Left lung (tissue), 10 donors: ENCODE data around the gene MOB1A. TPM values are rescaled to one million over a fixed set of nuclear protein-coding genes. Genes with fewer than 3 reads are reported as not detected.

ENCODE experiments used
- ATAC-seq: fragments of 200-7000 bp; cut with Tn5 transposase; one replicate; pipeline ENCODE4 v1.9.1; 2020; ENCODE audit warnings: moderate library complexity
- DNase-seq, 4 donors: peaks; one replicate each; pipeline ENCODE4 v3.0.0-alpha.2; 2013 to 2020
- H3K27ac ChIP-seq, 2 donors: fragments of 200-600 bp; sonication (generic) in 1 of 2; one replicate each; pipeline versions ENCODE4 v1.5.0 to v1.8.0; 2020 to 2021
- H3K27me3 ChIP-seq, 2 donors: fragments of 200-600 bp; sonication (generic) in 1 of 2; one replicate each; pipeline versions ENCODE4 v1.5.0 to v1.8.0; 2020 to 2021
- H3K36me3 ChIP-seq, 2 donors: fragments of 200-600 bp; sonication (generic) in 1 of 2; one replicate each; pipeline versions ENCODE4 v1.5.0 to v1.8.0; 2020 to 2021
- H3K4me1 ChIP-seq, 2 donors: fragments of 200-600 bp; one replicate each; pipeline ENCODE4 v1.8.0; 2021
- H3K4me3 ChIP-seq, 2 donors: fragments of 200-600 bp; sonication (generic) in 1 of 2; one replicate each; pipeline versions ENCODE4 v1.5.0 to v1.8.0; 2020 to 2021; ENCODE audit warnings: mild to moderate bottlenecking in 1 of 2
- H3K9me3 ChIP-seq, 2 donors: fragments of 200-600 bp; sonication (generic) in 1 of 2; one replicate each; pipeline versions ENCODE4 v1.5.0 to v1.8.0; 2020 to 2021
- CTCF ChIP-seq, 2 donors: fragments of 200-600 bp; sonication (generic) in 1 of 2; IDR thresholded peaks; one replicate each; pipeline versions ENCODE4 v1.5.0 to v1.8.0; 2021; ENCODE audit warnings: antibody characterized with exemption in 2 of 2
- intact Hi-C, 2 donors: fragments of 100-400 bp; cut with DNase I; formaldehyde crosslinking; loops; one replicate each; pipeline versions ENCODE4 v1.11.2 to v1.14.2; 2022
- polyA plus RNA-seq, 6 donors: library from polyadenylated mRNA; unstranded; fragments of 120-200 nt; gene quantifications; one replicate each; pipeline ENCODE4 v1.2.1, GENCODE V29; 2013; ENCODE audit not compliant: insufficient read length in 6 of 6
- total RNA-seq, 2 donors: library from RNA; stranded (reverse); fragmentation: NEBNext Ultra II Directional; extraction: Animal tissue kit (Norgen Biotek cat#: 25700); gene quantifications; one replicate each; pipeline ENCODE4 v1.2.1, GENCODE V29; 2021
- donor health status: DM: no; HTN: yes; CAD: no.
- donor health status: DM: no; HTN: no; CAD: no.

MOB1A gene
- total and polyA plus RNA-seq, 8 donors = 78.8 to 154 (median 85.2) TPM

GRCh38 chr2:74186038-74186437 is 7.4 kb upstream of the MOB1A start:
- ATAC-seq = peak; percentile 81
- peak overlapping the region; percentile 58 to 96 for H3K27ac ChIP-seq
- peak in 1 of 4 donors; percentile 71 for DNase-seq

GRCh38 chr2:74183878-74184277 is 5.2 kb upstream of the MOB1A start:
- no peak for TF ChIP-seq CTCF (IDR thresholded peaks at IDR 0.05)
- H3K9me3 ChIP-seq = no peaks in the 10 kb centered on the region
- DNase-seq = no peak
- no peaks in the 10 kb centered on the region for H3K36me3 ChIP-seq
- intact Hi-C loops = no loop called here
- ATAC-seq = no peak
- no peak overlapping the region for H3K27ac ChIP-seq
- peaks cover 0 to 48% of the 10 kb centered on the region in 2 donors for H3K4me1 ChIP-seq
- no peak overlapping the region for H3K4me3 ChIP-seq
- no peaks in the 10 kb centered on the region for H3K27me3 ChIP-seq

More at GRCh38 chr2:74186038-74186437, 7.4 kb upstream of the MOB1A start:
- no peak for TF ChIP-seq CTCF (IDR thresholded peaks at IDR 0.05)
- Histone ChIP-seq H3K4me1 (peaks cover 0 to 36% of the 10 kb centered on the region in 2 donors), H3K27me3 (no peaks in the 10 kb centered on the region), H3K36me3 (no peaks in the 10 kb centered on the region), H3K9me3 (no peaks in the 10 kb centered on the region), H3K4me3 (no peak overlapping the region)
- intact Hi-C loops = no loop called here

- peak; percentile 1 for ATAC-seq
- intact Hi-C loops = no loop called here
- Histone ChIP-seq H3K27me3 (no peaks in the 10 kb centered on the region), H3K36me3 (no peaks in the 10 kb centered on the region), H3K27ac (peak overlapping the region; percentile 39 to 83), H3K4me1 (peaks cover 6 to 58% of the 10 kb centered on the region in 2 donors), H3K4me3 (no peak overlapping the region), H3K9me3 (no peaks in the 10 kb centered on the region)
- TF ChIP-seq CTCF (IDR thresholded peaks at IDR 0.05) = no peak
- peak in 2 of 4 donors; percentile 16 to 72 for DNase-seq
These were observed 3.1 kb upstream of the MOB1A start for GRCh38 chr2:74181739-74182138.

- H3K4me1 ChIP-seq = peaks cover 6 to 61% of the 10 kb centered on the region in 2 donors
- TF ChIP-seq CTCF (IDR thresholded peaks at IDR 0.05) = peak in 1 of 2 donors; percentile 23
- DNase-seq (no peak), ATAC-seq (peak; percentile 5)
- H3K27me3 ChIP-seq = no peaks in the 10 kb centered on the region
- no peaks in the 10 kb centered on the region for H3K9me3 ChIP-seq
- intact Hi-C loops = no loop called here
- H3K27ac ChIP-seq = peak overlapping the region; percentile 96
- peak overlapping the region; percentile 83 to 84 for H3K4me3 ChIP-seq
- no peaks in the 10 kb centered on the region for H3K36me3 ChIP-seq
These were observed 585 bp upstream of the MOB1A start for GRCh38 chr2:74179063-74179865.

GRCh38 chr2:74177696-74178095 is 983 bp downstream of the MOB1A start:
- TF ChIP-seq CTCF (IDR thresholded peaks at IDR 0.05) = no peak
- H3K4me1 ChIP-seq = peaks cover 6 to 67% of the 10 kb centered on the region in 2 donors
- no peaks in the 10 kb centered on the region for H3K27me3 ChIP-seq
- no peaks in the 10 kb centered on the region for H3K36me3 ChIP-seq
- H3K27ac ChIP-seq = peak overlapping the region; percentile 96
- DNase-seq = no peak
- H3K9me3 ChIP-seq = no peaks in the 10 kb centered on the region
- intact Hi-C loops = no loop called here
- ATAC-seq = no peak
- peak overlapping the region; percentile 83 to 84 for H3K4me3 ChIP-seq
